SK-N-SH (cell line): ENCODE data around the gene GPD2. TPM values are rescaled to one million over a fixed set of nuclear protein-coding genes. Genes with fewer than 3 reads are reported as not detected.

Experiments
- CTCF ChIA-PET: fragments of 300-600, 350-600 bp; formaldehyde crosslinking; extraction: SDS; loops from one replicate; lab custom pipeline; 2021; lab: Yijun Ruan, JAX
- POLR2A ChIA-PET: fragments of 350-600 bp; sonication (Branson Sonifier 250); formaldehyde crosslinking; extraction: SDS; loops from one replicate; lab custom pipeline; 2020; ENCODE audit warnings: antibody characterized with exemption, inconsistent platforms; lab: Yijun Ruan, JAX
- DNase-seq: peaks from one replicate; pipeline ENCODE4 v3.0.0; 2012
- H2AFZ ChIP-seq: fragments of 200-600 bp; sonication (generic); 2 replicates; pipeline ENCODE4 v1.8.1; 2016; ENCODE audit warnings: antibody characterized with exemption, mild to moderate bottlenecking, low read depth
- H3F3A ChIP-seq: fragments of 200-600 bp; sonication (generic); replicated peaks from 2 replicates; pipeline ENCODE3; 2016; ENCODE audit warnings: antibody characterized with exemption, mild to moderate bottlenecking; ENCODE audit not compliant: insufficient read depth
- H3K27ac ChIP-seq, 2 experiments: fragments of 200-500 bp in 1 of 2; fragments of 200-600 bp in 1 of 2; sonication (Bioruptor generic) in 1 of 2; sonication (generic), shearing (Covaris generic) in 1 of 2; 2 replicates each; pipeline versions ENCODE4 v1.5.1 to v1.6.1; 2014 to 2016; ENCODE audit warnings: low read depth in 2 of 2, inconsistent platforms in 1 of 2, low read length in 1 of 2, mild to moderate bottlenecking in 1 of 2, mixed read lengths in 1 of 2
- H3K27me3 ChIP-seq: fragments of 200-600 bp; sonication (generic), shearing (Covaris generic); 2 replicates; pipeline ENCODE4 v1.6.1; 2016; ENCODE audit warnings: mixed run types; ENCODE audit not compliant: insufficient read depth
- H3K36me3 ChIP-seq, 2 experiments: fragments of 200-500 bp in 1 of 2; fragments of 200-600 bp in 1 of 2; sonication (Bioruptor generic) in 1 of 2; sonication (generic) in 1 of 2; replicated peaks in 1 of 2; 2 replicates each; pipeline versions ENCODE3 to v1.5.1; 2014 to 2016; ENCODE audit warnings: low read length in 1 of 2, mild to moderate bottlenecking in 1 of 2; ENCODE audit not compliant: insufficient read depth in 2 of 2, control insufficient read depth in 1 of 2
- H3K4me1 ChIP-seq, 2 experiments: fragments of 200-500 bp in 1 of 2; fragments of 200-600 bp in 1 of 2; sonication (Bioruptor generic) in 1 of 2; sonication (generic), shearing (Covaris generic) in 1 of 2; 2 replicates each; pipeline versions ENCODE4 v1.5.1 to v1.6.1; 2014 to 2016; ENCODE audit warnings: low read depth in 1 of 2, low read length in 1 of 2, mixed run types in 1 of 2; ENCODE audit not compliant: insufficient read depth in 2 of 2, control insufficient read depth in 1 of 2
- H3K4me2 ChIP-seq: fragments of 200-600 bp; sonication (generic), shearing (Covaris generic); 2 replicates; pipeline ENCODE4 v1.6.1; 2017; ENCODE audit warnings: mixed run types
- H3K4me3 ChIP-seq, 2 experiments: fragments of 200-500 bp in 1 of 2; fragments of 200-600 bp in 1 of 2; sonication (Bioruptor generic) in 1 of 2; sonication (generic), shearing (Covaris generic) in 1 of 2; 2 replicates each; pipeline versions ENCODE4 v1.5.1 to v1.8.1; 2014 to 2016; ENCODE audit warnings: low read depth in 2 of 2, inconsistent platforms in 1 of 2, low read length in 1 of 2, mild to moderate bottlenecking in 1 of 2, mixed read lengths in 1 of 2, moderate library complexity in 1 of 2
- H3K79me2 ChIP-seq: fragments of 200-600 bp; sonication (generic); 2 replicates; pipeline ENCODE4 v1.8.1; 2017; ENCODE audit warnings: mild to moderate bottlenecking; ENCODE audit not compliant: insufficient read depth
- H3K9ac ChIP-seq: fragments of 200-600 bp; sonication (generic); 2 replicates; pipeline ENCODE4 v1.6.1; 2017; ENCODE audit warnings: mixed run types
- H3K9me2 ChIP-seq: fragments of 200-600 bp; sonication (generic); 2 replicates; pipeline ENCODE4 v1.6.1; 2017; ENCODE audit warnings: mixed run types
- H3K9me3 ChIP-seq: fragments of 200-600 bp; sonication (generic); 2 replicates; pipeline ENCODE4 v1.6.1; 2017; ENCODE audit warnings: mixed run types, mild to moderate bottlenecking, moderate library complexity
- H4K20me1 ChIP-seq: fragments of 200-600 bp; sonication (generic); 2 replicates; pipeline ENCODE4 v1.6.1; 2017; ENCODE audit warnings: mild to moderate bottlenecking, mixed run types; ENCODE audit not compliant: insufficient read depth
- CHD2 ChIP-seq: fragments of 150-350 bp; IDR thresholded peaks from 2 replicates; pipeline ENCODE4 v1.6.1; 2018; ENCODE audit warnings: low read length; ENCODE audit not compliant: partially characterized antibody
- EZH2phosphoT487 ChIP-seq: fragments of 200-600 bp; sonication (generic); IDR thresholded peaks from 2 replicates; pipeline ENCODE4 v1.6.1; 2017; ENCODE audit warnings: low read depth, mixed run types, mild to moderate bottlenecking, antibody characterized with exemption, moderate library complexity, borderline replicate concordance
- FOSL2 ChIP-seq: IDR thresholded peaks from 2 replicates; pipeline ENCODE4 v1.4.0; 2012; ENCODE audit warnings: low read depth, mild to moderate bottlenecking, moderate library complexity, borderline replicate concordance
- FOXM1 ChIP-seq: IDR thresholded peaks from 2 replicates; pipeline ENCODE4 v1.4.0; 2012; ENCODE audit warnings: low read depth, mild to moderate bottlenecking
- JUND ChIP-seq: IDR thresholded peaks from 2 replicates; pipeline ENCODE4 v1.4.0; 2012
- MEF2A ChIP-seq: IDR thresholded peaks from 2 replicates; pipeline ENCODE4 v1.4.0; 2012; ENCODE audit warnings: low read depth, borderline replicate concordance
- MXI1 ChIP-seq: IDR thresholded peaks from 2 replicates; pipeline ENCODE4 v1.6.1; 2012; ENCODE audit warnings: mild to moderate bottlenecking, low read depth, low read length, improper control_type of control experiment
- POLR2AphosphoS5 ChIP-seq: IDR thresholded peaks from 2 replicates; pipeline ENCODE4 v1.6.1; 2012; ENCODE audit warnings: low read depth, low read length
- RFX5 ChIP-seq: IDR thresholded peaks from 2 replicates; pipeline ENCODE4 v1.6.1; 2012; ENCODE audit warnings: mild to moderate bottlenecking, improper control_type of control experiment, low read length
- RXRA ChIP-seq: IDR thresholded peaks from 2 replicates; pipeline ENCODE4 v1.4.0; 2012; ENCODE audit warnings: low read depth, mild to moderate bottlenecking, borderline replicate concordance
- SIN3A ChIP-seq: IDR thresholded peaks from 2 replicates; pipeline ENCODE4 v1.6.1; 2012; ENCODE audit warnings: low read depth, mild to moderate bottlenecking, low read length, moderate library complexity, borderline replicate concordance
- SMC3 ChIP-seq: IDR thresholded peaks from 2 replicates; pipeline ENCODE4 v1.6.1; 2012; ENCODE audit warnings: low read depth, low read length, improper control_type of control experiment
- TEAD4 ChIP-seq: IDR thresholded peaks from 2 replicates; pipeline ENCODE4 v1.4.0; 2012; ENCODE audit warnings: mild to moderate bottlenecking, borderline replicate concordance; ENCODE audit not compliant: insufficient read depth
- USF2 ChIP-seq: fragments of 150-350 bp; IDR thresholded peaks from 2 replicates; pipeline ENCODE4 v1.6.1; 2017; ENCODE audit warnings: antibody characterized with exemption, low read length, low read depth, borderline replicate concordance
- YY1 ChIP-seq: IDR thresholded peaks from 2 replicates; pipeline ENCODE4 v1.4.0; 2012; ENCODE audit warnings: low read depth, mild to moderate bottlenecking
- WGBS: methylation state at CpG from one replicate; pipeline ENCODE4 v1.1.6; 2017; ENCODE audit warnings: low lambda C conversion rate; 5-methylcytosine and 5-hydroxymethylcytosine counted together
- polyA plus RNA-seq, 3 experiments: library from polyadenylated mRNA; depleted of rRNA; stranded (reverse); fragments of >200 nt; gene quantifications; 2 replicates each; pipeline ENCODE4 v1.2.3, GENCODE V29; 2012
- TF ChIP-seq, protein P1 (sequence below): IDR thresholded peaks from 2 replicates; pipeline ENCODE4 v1.4.0; 2012; ENCODE audit warnings: low read depth, borderline replicate concordance

Gene GPD2
- polyA plus RNA-seq, 1 of the 3 experiments (the other 2 are of a cell fraction): 4.8 TPM

DNA sequence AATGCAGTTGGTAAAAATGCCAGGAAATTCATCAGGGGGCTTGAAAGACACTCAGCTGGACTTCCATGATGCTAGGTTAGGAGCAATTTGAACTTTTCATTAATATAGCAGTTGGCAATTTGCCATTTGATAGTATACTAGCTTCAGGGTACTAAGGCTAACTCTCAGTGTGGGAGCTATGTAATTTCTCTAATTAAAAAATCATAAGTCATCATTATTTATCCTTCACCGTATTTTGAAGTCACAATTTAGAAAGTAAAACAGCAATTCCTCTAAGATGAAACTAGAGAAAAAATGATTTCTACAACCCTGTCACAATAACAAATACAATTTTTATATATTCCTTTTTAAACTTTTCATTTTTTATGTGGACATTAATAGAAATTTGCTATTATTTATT, 190.8 kb downstream of the GPD2 start (continued):
- TF ChIP-seq EZH2phosphoT487: no peak
- no peak for TF ChIP-seq TEAD4
- TF ChIP-seq YY1: no peak
- no peak for TF ChIP-seq RXRA
- TF ChIP-seq SMC3: no peak
- no peak for TF ChIP-seq FOSL2
- TF ChIP-seq, protein P1, sequence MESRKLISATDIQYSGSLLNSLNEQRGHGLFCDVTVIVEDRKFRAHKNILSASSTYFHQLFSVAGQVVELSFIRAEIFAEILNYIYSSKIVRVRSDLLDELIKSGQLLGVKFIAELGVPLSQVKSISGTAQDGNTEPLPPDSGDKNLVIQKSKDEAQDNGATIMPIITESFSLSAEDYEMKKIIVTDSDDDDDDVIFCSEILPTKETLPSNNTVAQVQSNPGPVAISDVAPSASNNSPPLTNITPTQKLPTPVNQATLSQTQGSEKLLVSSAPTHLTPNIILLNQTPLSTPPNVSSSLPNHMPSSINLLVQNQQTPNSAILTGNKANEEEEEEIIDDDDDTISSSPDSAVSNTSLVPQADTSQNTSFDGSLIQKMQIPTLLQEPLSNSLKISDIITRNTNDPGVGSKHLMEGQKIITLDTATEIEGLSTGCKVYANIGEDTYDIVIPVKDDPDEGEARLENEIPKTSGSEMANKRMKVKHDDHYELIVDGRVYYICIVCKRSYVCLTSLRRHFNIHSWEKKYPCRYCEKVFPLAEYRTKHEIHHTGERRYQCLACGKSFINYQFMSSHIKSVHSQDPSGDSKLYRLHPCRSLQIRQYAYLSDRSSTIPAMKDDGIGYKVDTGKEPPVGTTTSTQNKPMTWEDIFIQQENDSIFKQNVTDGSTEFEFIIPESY: no peak
- no peak for TF ChIP-seq CHD2
- no peak for TF ChIP-seq FOXM1

- H3K4me3 ChIP-seq: no peak overlapping the region
- no peak overlapping the region for H3K9ac ChIP-seq
- no peaks in the 10 kb centered on the region; the same call in 1 of the 2 replicates for H3K27me3 ChIP-seq
- no peak for TF ChIP-seq POLR2AphosphoS5
- TF ChIP-seq JUND: no peak
- H3F3A ChIP-seq: no peaks in the 10 kb centered on the region
- H3K27ac ChIP-seq: no peak overlapping the region
- no peaks in the 10 kb centered on the region for H3K9me2 ChIP-seq
- no peak for DNase-seq
- ChIA-PET POLR2A (no interaction called here), CTCF (no interaction called here)
- no peaks in the 10 kb centered on the region for H3K4me1 ChIP-seq
- H3K36me3 ChIP-seq: no peaks in the 10 kb centered on the region
- H4K20me1 ChIP-seq: no peaks in the 10 kb centered on the region
- H3K9me3 ChIP-seq: no peaks in the 10 kb centered on the region
- no peaks in the 10 kb centered on the region for H3K79me2 ChIP-seq
- H3K4me2 ChIP-seq: no peak overlapping the region
- no peak overlapping the region for H2AFZ ChIP-seq
- WGBS: 0% methylated on average over 1 of the region's 1 CpG
These were observed 194.6 kb downstream of the GPD2 start for GRCh38 chr2:156630579-156631337.

- Histone ChIP-seq H3K9ac (no peak overlapping the region), H3K4me3 (no peak overlapping the region), H3K27me3 (no peaks in the 10 kb centered on the region; the same call in 1 of the 2 replicates), H3K79me2 (no peaks in the 10 kb centered on the region), H3K36me3 (no peaks in the 10 kb centered on the region), H3K4me1 (no peaks in the 10 kb centered on the region), H2AFZ (no peak overlapping the region), H3K27ac (no peak overlapping the region), H3K9me3 (no peaks in the 10 kb centered on the region), H4K20me1 (no peaks in the 10 kb centered on the region), H3F3A (no peaks in the 10 kb centered on the region), H3K9me2 (no peaks in the 10 kb centered on the region), H3K4me2 (no peak overlapping the region)
- no peak for DNase-seq
- TF ChIP-seq MXI1: no peak
- no peak for TF ChIP-seq RXRA
- TF ChIP-seq MEF2A: no peak
- TF ChIP-seq JUND: no peak
- no peak for TF ChIP-seq SIN3A
- TF ChIP-seq USF2: no peak
- no peak for TF ChIP-seq FOSL2
- TF ChIP-seq RFX5: no peak
- WGBS: 3% methylated on average over 3 of the region's 3 CpGs
- CTCF ChIA-PET: interaction anchor here (1.0 kb wide), 1 partner anchor 46 kb away, joined by 5 read pairs; no protein-coding TSS in a partner anchor
- POLR2A ChIA-PET: no interaction called here
These were observed 199.5 kb downstream of the GPD2 start for GRCh38 chr2:156635646-156636045.
